Spleen (tissue), 7 donors: ENCODE results near the gene MUC5B.

Experiments used
- CTCF ChIP-seq, 11 experiments: fragments of 200-600 bp in 7 of 11; fragments of 450-650 bp in 4 of 11; sonication (generic) in 4 of 11; IDR thresholded peaks in 8 of 11; conservative IDR thresholded peaks in 3 of 11; 1 replicate in 7 of 11; 2 replicates in 4 of 11; pipeline versions ENCODE4 v1.4.0 to v1.8.0; 2016 to 2021; ENCODE audit warnings: antibody characterized with exemption in 11 of 11, inconsistent platforms in 4 of 11, mild to moderate bottlenecking in 1 of 11
- POLR2A ChIP-seq, 3 donors: fragments of 450-650 bp; IDR thresholded peaks; one replicate each; pipeline ENCODE4 v1.5.1; 2017; ENCODE audit warnings: antibody characterized with exemption in 3 of 3, mild to moderate bottlenecking in 1 of 3
- donor health status: DM: no; HTN: no; CAD: no; lungs with moderate emphysema.
- donor health status: DM: no; HTN: no; CAD: no.
- donor health status: DM: no; HTN: no; CAD: no.

GRCh38 chr11:1259076-1259461 lies 36.2 kb downstream of the MUC5B start:
- TF ChIP-seq CTCF (IDR thresholded peaks at IDR 0.05 in 8 of 11, conservative IDR thresholded peaks at IDR 0.05 in 3 of 11) (no peak), POLR2A (IDR thresholded peaks at IDR 0.05) (no peak)
